Limb (tissue), 2 donors: Measurements from ENCODE around the gene SEMA5A.

Experiments
- DNase-seq, 2 donors: peaks; one replicate each; pipeline ENCODE4 v3.0.0-alpha.2; 2016; ENCODE audit errors: extremely low spot score in 2 of 2

SEMA5A gene

GRCh38 chr5:9337928-9338595, 207.8 kb downstream of the SEMA5A start:
- DNase-seq, result no peak

- no peak for DNase-seq
Measured at GRCh38 chr5:9335754-9336495, 209.9 kb downstream of the SEMA5A start.

GRCh38 chr5:9335269-9335668, 210.6 kb downstream of the SEMA5A start:
- DNase-seq, result no peak

- DNase-seq, result no peak
Measured at GRCh38 chr5:9332026-9332425, 213.8 kb downstream of the SEMA5A start.

- no peak for DNase-seq
Measured at GRCh38 chr5:9331372-9331771, 214.5 kb downstream of the SEMA5A start.

- no peak for DNase-seq
Measured at GRCh38 chr5:9329125-9329524, 216.8 kb downstream of the SEMA5A start.

GRCh38 chr5:9325549-9325948, 220.3 kb downstream of the SEMA5A start:
- DNase-seq, result no peak

GRCh38 chr5:9324348-9325077, 221.4 kb downstream of the SEMA5A start:
- DNase-seq, result no peak

GRCh38 chr5:9320652-9321051, 225.2 kb downstream of the SEMA5A start:
- DNase-seq, result no peak

- DNase-seq, result no peak
Measured at GRCh38 chr5:9318031-9318430, 227.8 kb downstream of the SEMA5A start.

GRCh38 chr5:9316733-9317132, 229.1 kb downstream of the SEMA5A start:
- no peak for DNase-seq

- no peak for DNase-seq
Measured at GRCh38 chr5:9316041-9316440, 229.8 kb downstream of the SEMA5A start.

- DNase-seq, result no peak
Measured at GRCh38 chr5:9314558-9314957, 231.3 kb downstream of the SEMA5A start.

- no peak for DNase-seq
Measured at GRCh38 chr5:9313751-9314150, 232.1 kb downstream of the SEMA5A start.

GRCh38 chr5:9307150-9307549, 238.7 kb downstream of the SEMA5A start:
- DNase-seq, result no peak

GRCh38 chr5:9302218-9302617, 243.7 kb downstream of the SEMA5A start:
- DNase-seq, result no peak

GRCh38 chr5:9301200-9301599, 244.7 kb downstream of the SEMA5A start:
- no peak for DNase-seq

- no peak for DNase-seq
Measured at GRCh38 chr5:9297134-9297533, 248.7 kb downstream of the SEMA5A start.

GRCh38 chr5:9295466-9295801, 250.4 kb downstream of the SEMA5A start:
- DNase-seq, result no peak

- DNase-seq, result no peak
Measured at GRCh38 chr5:9294793-9295465, 250.9 kb downstream of the SEMA5A start.

GRCh38 chr5:9288234-9288633, 257.6 kb downstream of the SEMA5A start:
- no peak for DNase-seq

- peak in 1 of 2 donors; percentile 68 for DNase-seq
Measured at GRCh38 chr5:9284781-9285307, 261.0 kb downstream of the SEMA5A start.
